ENCODE results near the gene NF1.

- TF ChIP-seq CTCF (IDR thresholded peaks at IDR 0.05) (no peak), POLR2AphosphoS5 (IDR thresholded peaks at IDR 0.05) (no peak), POLR2A (IDR thresholded peaks at IDR 0.05) (no peak)
Observed at GRCh38 chr17:31078290-31078689, 16.5 kb upstream of the NF1 start.

All from prostate gland (tissue), 2 donors.